ENCODE measurements around the gene CERCAM.
"Not testable (repeated sequence)": the region's sequence is repeated elsewhere in the genome, so short reads cannot be mapped to it uniquely, and the experiment has no call there.

Gene CERCAM

DNA sequence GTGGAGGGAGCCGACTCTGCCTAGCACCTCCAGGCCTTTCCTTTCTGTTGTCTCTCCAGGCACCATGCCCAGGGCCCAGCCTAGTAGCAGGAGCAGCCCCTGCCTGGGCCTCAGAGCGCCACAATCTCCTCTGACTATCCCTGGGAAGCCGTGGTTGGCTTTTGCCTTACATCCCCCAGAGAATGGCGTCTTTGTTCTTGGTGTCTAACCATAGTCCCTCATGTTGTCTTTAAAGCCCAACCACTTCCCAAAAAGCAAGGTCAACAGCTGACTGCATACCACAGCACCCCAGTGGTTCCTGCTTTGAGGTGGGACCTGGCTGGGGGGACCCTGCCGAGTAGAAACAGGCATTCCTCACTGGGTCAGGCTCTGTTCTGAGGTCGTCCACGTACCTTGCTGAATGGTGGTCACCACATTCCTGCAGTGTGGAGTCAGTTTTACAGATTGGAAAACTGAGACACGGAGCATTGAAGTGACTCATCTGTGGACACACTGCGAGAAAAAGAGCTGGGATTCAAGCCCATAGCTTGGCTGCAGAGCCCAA, 13.7 kb upstream of the CERCAM start:
- Mint-ChIP-seq H3K4me3 (no peak overlapping the region), H3K9me3 (no peaks in the 10 kb centered on the region), H3K4me1 (no peaks in the 10 kb centered on the region), H3K36me3 (no peaks in the 10 kb centered on the region), H3K27ac (no peak overlapping the region)
- ATAC-seq = no peak
- DNase-seq (ENCODE audit: low spot score in 2 of 2) = no peak

DNA sequence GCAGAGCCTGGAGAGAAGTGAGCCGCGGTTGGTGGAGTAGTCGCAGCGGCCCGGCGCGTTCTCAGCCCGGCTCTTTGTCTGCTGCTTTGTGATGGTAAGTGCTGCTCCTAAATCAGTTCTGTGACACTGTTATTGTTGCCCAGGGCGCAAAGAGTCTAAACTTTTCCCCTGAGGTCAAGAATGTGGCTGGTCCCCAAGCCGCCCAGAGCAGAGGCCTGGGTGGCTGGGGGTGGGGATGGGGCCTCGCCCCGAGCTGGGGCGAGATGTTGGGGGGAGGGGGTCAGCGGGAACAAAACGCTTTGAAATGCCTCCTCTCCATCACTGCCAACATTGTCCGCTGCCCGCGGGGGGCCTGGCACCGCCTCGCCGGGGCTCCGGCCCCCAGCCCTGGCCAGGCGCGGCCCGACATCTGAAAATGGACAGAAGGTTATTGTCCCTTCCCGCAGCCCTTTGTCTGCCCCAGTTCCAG, 11.7 kb upstream of the CERCAM start:
- DNase-seq (ENCODE audit: low spot score in 2 of 2) (no peak), ATAC-seq (no peak)
- H3K4me1 Mint-ChIP-seq = peaks cover 4% of the 10 kb centered on the region
- no peak overlapping the region for H3K27ac Mint-ChIP-seq
- no peak overlapping the region for H3K4me3 Mint-ChIP-seq
- H3K36me3 Mint-ChIP-seq = no peaks in the 10 kb centered on the region
- H3K9me3 Mint-ChIP-seq = no peaks in the 10 kb centered on the region

GRCh38 chr9:128409450-128409849, 11.2 kb upstream of the CERCAM start:
- H3K27ac Mint-ChIP-seq = no peak overlapping the region
- no peak for DNase-seq (ENCODE audit: low spot score in 2 of 2)
- ATAC-seq = no peak
- peaks cover 5% of the 10 kb centered on the region for H3K4me1 Mint-ChIP-seq
- H3K4me3 Mint-ChIP-seq = no peak overlapping the region
- H3K36me3 Mint-ChIP-seq = no peaks in the 10 kb centered on the region
- H3K9me3 Mint-ChIP-seq = no peaks in the 10 kb centered on the region

DNA sequence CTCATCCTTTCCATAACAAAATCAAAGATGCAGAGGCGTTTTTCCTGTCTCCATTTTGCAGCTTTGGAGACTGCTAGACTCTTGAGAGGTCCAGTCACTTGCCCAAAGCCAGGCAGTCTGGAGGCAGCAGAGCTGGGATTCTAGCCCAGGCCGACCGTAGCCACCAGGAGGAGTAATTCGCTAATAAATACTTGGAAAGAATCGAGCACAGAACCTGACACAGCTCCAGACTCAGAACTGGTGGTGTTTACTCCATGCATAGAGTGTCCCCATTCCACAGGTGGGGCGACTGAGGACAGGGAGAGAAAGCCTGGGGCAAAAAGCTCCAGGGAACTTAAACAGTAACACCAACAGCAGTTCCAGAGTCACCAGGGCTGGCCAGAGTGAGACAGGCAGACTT, 10.7 kb upstream of the CERCAM start:
- Mint-ChIP-seq H3K4me1 (peaks cover 5% of the 10 kb centered on the region), H3K9me3 (no peaks in the 10 kb centered on the region), H3K4me3 (no peak overlapping the region), H3K27ac (no peak overlapping the region), H3K36me3 (no peaks in the 10 kb centered on the region)
- DNase-seq (ENCODE audit: low spot score in 2 of 2) (no peak), ATAC-seq (no peak)

GRCh38 chr9:128411364-128412119, 9.1 kb upstream of the CERCAM start:
- no peak overlapping the region for H3K4me3 Mint-ChIP-seq
- no peaks in the 10 kb centered on the region for H3K9me3 Mint-ChIP-seq
- ATAC-seq = no peak
- H3K4me1 Mint-ChIP-seq = peaks cover 9% of the 10 kb centered on the region
- DNase-seq (ENCODE audit: low spot score in 2 of 2) = no peak
- H3K27ac Mint-ChIP-seq = peak overlapping the region; percentile 24
- H3K36me3 Mint-ChIP-seq = no peaks in the 10 kb centered on the region

DNA sequence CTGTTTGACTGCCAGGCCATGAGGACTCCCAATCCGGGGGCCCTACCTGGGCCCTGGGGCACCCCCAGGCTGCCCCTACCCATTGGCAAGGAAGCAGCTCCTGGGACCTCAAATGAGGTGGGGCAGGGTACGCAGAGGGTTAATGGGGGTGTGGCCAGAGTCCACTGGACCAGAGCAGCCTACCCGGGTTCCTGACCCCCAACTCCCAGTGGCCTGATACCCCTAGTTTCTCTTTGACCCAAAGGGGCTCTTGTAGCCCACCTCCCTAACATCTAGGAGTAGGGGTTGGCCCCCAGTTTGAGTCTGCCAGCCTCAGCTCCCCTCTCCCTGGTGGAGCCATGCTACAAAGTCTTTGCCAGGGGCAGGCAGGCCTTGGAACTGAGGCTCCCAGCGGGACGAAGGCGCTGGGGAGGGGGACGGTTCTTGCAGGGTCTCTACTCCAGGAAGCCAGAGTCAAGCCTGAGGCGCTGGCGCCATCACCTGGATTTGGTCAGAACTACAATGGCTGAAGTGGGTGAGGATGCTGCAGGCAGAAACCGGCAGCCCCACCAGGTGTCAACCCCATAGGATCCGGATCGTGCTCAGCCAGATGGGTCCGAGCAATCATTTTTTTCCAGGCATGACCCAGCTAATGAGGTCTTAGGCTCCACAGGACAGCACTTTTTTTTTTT, 8.4 kb upstream of the CERCAM start:
- no peak overlapping the region for H3K27ac Mint-ChIP-seq
- DNase-seq (ENCODE audit: low spot score in 2 of 2) = peak; percentile 36 to 72
- H3K9me3 Mint-ChIP-seq = no peaks in the 10 kb centered on the region

GRCh38 chr9:128413728-128414127, 6.9 kb upstream of the CERCAM start:
- not testable (repeated sequence) for DNase-seq (ENCODE audit: low spot score in 2 of 2); H3K4me3 Mint-ChIP-seq; H3K27ac Mint-ChIP-seq; ATAC-seq; H3K36me3 Mint-ChIP-seq; H3K9me3 Mint-ChIP-seq
- peaks cover 12% of the 10 kb centered on the region for H3K4me1 Mint-ChIP-seq

More for the DNA sequence above, 8.4 kb upstream of the CERCAM start:
- Mint-ChIP-seq H3K4me3 (no peak overlapping the region), H3K36me3 (no peaks in the 10 kb centered on the region), H3K4me1 (peaks cover 12% of the 10 kb centered on the region)
- peak; percentile 44 for ATAC-seq

- H3K4me1 Mint-ChIP-seq = peaks cover 12% of the 10 kb centered on the region
- no peak overlapping the region for H3K27ac Mint-ChIP-seq
- DNase-seq (ENCODE audit: low spot score in 2 of 2) (no peak), ATAC-seq (no peak)
- no peaks in the 10 kb centered on the region for H3K36me3 Mint-ChIP-seq
- H3K4me3 Mint-ChIP-seq = no peak overlapping the region
- no peaks in the 10 kb centered on the region for H3K9me3 Mint-ChIP-seq
These were observed 6.2 kb upstream of the CERCAM start for GRCh38 chr9:128414461-128414860.

GRCh38 chr9:128415281-128415680, 5.4 kb upstream of the CERCAM start:
- no peak for DNase-seq (ENCODE audit: low spot score in 2 of 2)
- H3K4me3 Mint-ChIP-seq = no peak overlapping the region
- ATAC-seq = no peak
- H3K9me3 Mint-ChIP-seq = no peaks in the 10 kb centered on the region
- H3K27ac Mint-ChIP-seq = no peak overlapping the region
- H3K36me3 Mint-ChIP-seq = no peaks in the 10 kb centered on the region
- H3K4me1 Mint-ChIP-seq = peaks cover 16% of the 10 kb centered on the region

DNA sequence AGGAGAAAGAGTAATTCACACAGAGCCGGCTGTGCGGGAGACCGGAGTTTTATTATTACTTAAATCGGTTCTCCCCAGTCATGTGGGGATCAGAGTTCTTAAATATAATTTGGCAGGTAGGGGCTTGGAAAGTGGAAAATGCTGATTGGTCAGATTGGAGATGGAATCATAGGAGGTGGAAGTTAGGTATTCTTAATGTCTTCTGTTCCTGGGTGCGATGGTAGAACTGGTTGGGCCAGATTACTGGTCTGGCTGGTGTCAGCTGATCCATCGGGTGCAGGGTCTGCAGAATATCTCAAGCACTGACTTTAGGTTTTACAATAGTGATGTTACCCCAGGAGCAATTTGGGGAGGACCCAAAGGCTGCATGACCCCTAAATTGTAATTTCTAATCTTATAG, 4.6 kb upstream of the CERCAM start:
- no peak overlapping the region for H3K27ac Mint-ChIP-seq
- no peak overlapping the region for H3K4me3 Mint-ChIP-seq
- DNase-seq (ENCODE audit: low spot score in 2 of 2) (no peak), ATAC-seq (no peak)
- peaks cover 16% of the 10 kb centered on the region for H3K4me1 Mint-ChIP-seq
- H3K36me3 Mint-ChIP-seq = no peaks in the 10 kb centered on the region
- H3K9me3 Mint-ChIP-seq = no peaks in the 10 kb centered on the region

GRCh38 chr9:128416432-128417019, 4.1 kb upstream of the CERCAM start:
- Mint-ChIP-seq H3K27ac (no peak overlapping the region), H3K4me1 (peaks cover 16% of the 10 kb centered on the region), H3K4me3 (no peak overlapping the region), H3K36me3 (no peaks in the 10 kb centered on the region), H3K9me3 (no peaks in the 10 kb centered on the region)
- ATAC-seq (no peak), DNase-seq (ENCODE audit: low spot score in 2 of 2) (no peak)

GRCh38 chr9:128419061-128419925, 1.4 kb upstream of the CERCAM start:
- DNase-seq (ENCODE audit: low spot score in 2 of 2) (peak in 1 of 2 donors; percentile 52), ATAC-seq (peak; percentile 3)
- Mint-ChIP-seq H3K4me1 (peaks cover 17% of the 10 kb centered on the region), H3K9me3 (no peaks in the 10 kb centered on the region), H3K4me3 (peak overlapping the region; percentile 76), H3K36me3 (no peaks in the 10 kb centered on the region), H3K27ac (peak overlapping the region; percentile 71)

GRCh38 chr9:128420060-128420650, 502 bp upstream of the CERCAM start:
- Mint-ChIP-seq H3K4me3 (peak overlapping the region; percentile 76), H3K36me3 (no peaks in the 10 kb centered on the region), H3K27ac (peak overlapping the region; percentile 71), H3K4me1 (peaks cover 17% of the 10 kb centered on the region), H3K9me3 (no peaks in the 10 kb centered on the region)
- ATAC-seq (peak; percentile 89), DNase-seq (ENCODE audit: low spot score in 2 of 2) (peak; percentile 76 to 86)

GRCh38 chr9:128421482-128421996, 882 bp downstream of the CERCAM start:
- H3K4me3 Mint-ChIP-seq = peak overlapping the region; percentile 76
- H3K36me3 Mint-ChIP-seq = no peaks in the 10 kb centered on the region
- no peak overlapping the region for H3K27ac Mint-ChIP-seq
- peaks cover 13% of the 10 kb centered on the region for H3K4me1 Mint-ChIP-seq
- no peak for DNase-seq (ENCODE audit: low spot score in 2 of 2)
- no peak for ATAC-seq
- no peaks in the 10 kb centered on the region for H3K9me3 Mint-ChIP-seq

Data from stimulated activated effector memory CD8-positive, alpha-beta T cell treated with anti-CD3 and anti-CD28 coated beads, Interleukin-12 subunit alpha, Interleukin-12 subunit beta, amount 100 ng/mL, for 72 hours (primary cell).